HG02798 (cell line): ENCODE data around the gene ANTXR1.

Experiments used
- ATAC-seq: cut with Tn5 transposase; IDR thresholded peaks from one replicate; pipeline ENCODE4 v1.9.1; 2021; ENCODE audit warnings: mild to moderate bottlenecking; ENCODE audit not compliant: unreplicated experiment, poor library complexity

ANTXR1 gene

GRCh38 chr2:69065735-69066336 lies 52.9 kb downstream of the ANTXR1 start:
- ATAC-seq, result no peak

GRCh38 chr2:69067026-69067630 lies 54.1 kb downstream of the ANTXR1 start:
- ATAC-seq, result no peak

- no peak for ATAC-seq
Measured at GRCh38 chr2:69067866-69068265, 54.9 kb downstream of the ANTXR1 start.

- no peak for ATAC-seq
Measured at GRCh38 chr2:69070969-69071368, 58.0 kb downstream of the ANTXR1 start.

GRCh38 chr2:69073928-69074570 lies 61.1 kb downstream of the ANTXR1 start:
- no peak for ATAC-seq

- no peak for ATAC-seq
Measured at GRCh38 chr2:69074918-69075317, 61.9 kb downstream of the ANTXR1 start.

- no peak for ATAC-seq
Measured at GRCh38 chr2:69075486-69075885, 62.5 kb downstream of the ANTXR1 start.

- ATAC-seq, result no peak
Measured at GRCh38 chr2:69076601-69077000, 63.6 kb downstream of the ANTXR1 start.

GRCh38 chr2:69077252-69077950 lies 64.4 kb downstream of the ANTXR1 start:
- no peak for ATAC-seq

- ATAC-seq, result no peak
Measured at GRCh38 chr2:69080071-69080470, 67.1 kb downstream of the ANTXR1 start.

GRCh38 chr2:69081001-69081580 lies 68.1 kb downstream of the ANTXR1 start:
- no peak for ATAC-seq

GRCh38 chr2:69081757-69082156 lies 68.8 kb downstream of the ANTXR1 start:
- ATAC-seq, result no peak

- no peak for ATAC-seq
Measured at GRCh38 chr2:69082430-69082997, 69.5 kb downstream of the ANTXR1 start.

GRCh38 chr2:69083235-69083748 lies 70.3 kb downstream of the ANTXR1 start:
- no peak for ATAC-seq

- no peak for ATAC-seq
Measured at GRCh38 chr2:69084492-69084891, 71.5 kb downstream of the ANTXR1 start.

- ATAC-seq, result no peak
Measured at GRCh38 chr2:69086466-69086865, 73.5 kb downstream of the ANTXR1 start.

- no peak for ATAC-seq
Measured at GRCh38 chr2:69087211-69087911, 74.4 kb downstream of the ANTXR1 start.

- no peak for ATAC-seq
Measured at GRCh38 chr2:69087912-69088240, 74.9 kb downstream of the ANTXR1 start.

- ATAC-seq, result no peak
Measured at GRCh38 chr2:69088466-69088865, 75.5 kb downstream of the ANTXR1 start.

GRCh38 chr2:69089266-69089665 lies 76.3 kb downstream of the ANTXR1 start:
- ATAC-seq, result no peak
